Middle frontal gyrus (tissue), 1 donor: ENCODE results near the gene STOM.

Experiments used
- DNase-seq: peaks from one replicate; pipeline ENCODE4 v3.0.0-alpha.2; 2015; ENCODE audit warnings: low spot score; ENCODE audit errors: extremely low spot score

Gene STOM

DNA sequence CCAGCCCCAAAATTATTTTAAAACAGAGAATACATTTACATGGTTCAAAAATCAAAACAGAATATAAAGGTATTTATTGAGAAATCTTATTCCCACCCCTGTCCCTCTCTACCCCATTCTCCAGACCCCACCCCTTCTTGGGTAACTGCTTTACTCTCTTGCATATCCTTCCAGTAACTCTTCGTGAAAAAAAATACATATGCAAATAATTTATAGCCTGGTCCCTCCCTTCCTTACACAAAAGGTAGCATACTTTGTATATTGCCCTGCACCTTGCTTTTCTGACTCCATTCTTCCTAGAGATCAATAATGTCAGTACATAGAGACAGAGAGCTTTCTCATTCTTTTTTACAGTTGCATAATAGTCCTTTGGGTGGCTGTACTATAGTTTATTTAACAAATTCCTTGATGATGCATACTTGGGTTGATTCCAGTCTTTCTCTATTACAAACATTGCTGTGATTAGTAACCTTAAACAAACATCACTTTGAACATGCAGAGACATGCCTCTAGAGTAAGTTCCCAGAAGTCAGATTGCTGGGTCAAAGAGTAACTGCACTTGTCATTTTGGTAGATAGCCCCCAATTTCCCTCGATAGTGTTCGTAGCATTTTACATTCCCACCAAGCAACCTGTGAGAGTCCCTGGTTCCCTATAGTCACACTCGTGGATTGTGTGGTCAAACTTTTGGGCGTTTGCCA, 47.9 kb downstream of the STOM start:
- DNase-seq: no peak

DNA sequence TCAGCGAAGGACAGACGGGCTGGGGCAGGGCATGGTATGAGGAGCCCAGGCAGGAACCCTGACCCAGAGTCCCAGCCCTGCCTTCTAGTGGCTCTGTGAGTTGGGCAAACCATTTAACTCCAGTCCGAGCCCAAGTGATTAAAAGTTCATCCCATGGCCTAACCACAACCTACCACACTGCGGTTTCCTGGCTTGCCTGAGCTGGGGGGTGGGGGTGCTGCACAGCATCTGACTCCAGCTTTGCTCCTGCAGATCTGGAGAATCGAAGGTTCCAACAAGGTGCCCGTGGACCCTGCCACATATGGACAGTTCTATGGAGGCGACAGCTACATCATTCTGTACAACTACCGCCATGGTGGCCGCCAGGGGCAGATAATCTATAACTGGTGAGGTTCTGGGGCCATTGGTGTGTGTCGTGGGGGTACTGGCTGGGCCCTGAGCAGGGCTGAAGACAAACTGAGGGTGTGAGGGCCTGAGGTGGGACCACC, 49.0 kb downstream of the STOM start:
- DNase-seq: no peak

DNA sequence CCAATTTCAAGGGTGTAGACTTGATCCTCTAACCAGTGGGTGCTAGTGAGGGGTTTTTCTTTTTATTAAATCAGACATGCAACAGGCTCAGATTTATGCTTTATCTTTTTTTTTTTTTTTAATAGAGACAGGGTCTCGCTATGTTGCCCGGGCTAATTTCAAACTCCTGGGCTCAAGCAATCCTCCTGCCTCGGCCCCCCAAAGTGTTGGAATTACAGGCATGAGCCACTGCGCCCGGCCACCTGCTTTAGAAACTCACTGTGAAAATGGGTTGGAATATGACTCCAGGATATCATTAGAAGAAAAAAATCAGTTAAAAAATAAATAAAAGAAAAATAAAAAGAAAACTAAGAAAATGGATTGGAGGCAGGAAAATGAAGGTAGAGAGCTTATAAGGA, 50.7 kb downstream of the STOM start:
- no peak for DNase-seq

DNA sequence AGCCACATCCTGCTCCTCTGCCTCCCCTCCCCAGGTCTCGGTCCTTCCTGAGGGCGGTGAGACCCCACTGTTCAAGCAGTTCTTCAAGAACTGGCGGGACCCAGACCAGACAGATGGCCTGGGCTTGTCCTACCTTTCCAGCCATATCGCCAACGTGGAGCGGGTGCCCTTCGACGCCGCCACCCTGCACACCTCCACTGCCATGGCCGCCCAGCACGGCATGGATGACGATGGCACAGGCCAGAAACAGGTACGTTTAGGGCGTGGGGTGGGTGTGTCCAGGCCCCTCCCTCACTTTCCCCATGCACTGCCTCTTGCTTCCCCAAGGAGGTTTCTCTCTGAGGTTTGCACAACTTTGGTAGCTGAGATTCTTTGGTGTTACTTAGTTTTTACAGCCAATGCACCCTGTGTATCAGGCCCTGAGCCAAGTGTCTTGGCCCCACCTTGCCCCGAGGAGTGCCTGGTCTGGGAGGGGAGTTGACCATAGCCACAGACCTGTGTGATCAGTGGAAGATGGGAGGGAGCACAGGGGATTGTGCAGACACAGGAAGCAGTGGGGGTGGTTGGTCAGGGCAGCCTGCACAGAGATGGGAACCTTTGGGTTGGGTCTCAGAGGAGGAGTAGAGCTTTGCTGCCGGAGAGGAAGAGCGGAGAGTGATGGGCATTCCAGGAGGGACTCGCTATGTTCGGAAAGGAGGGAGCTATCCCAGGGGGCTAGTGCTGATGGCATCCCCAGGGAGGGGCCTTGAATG, 51.2 kb downstream of the STOM start:
- DNase-seq: no peak

DNA sequence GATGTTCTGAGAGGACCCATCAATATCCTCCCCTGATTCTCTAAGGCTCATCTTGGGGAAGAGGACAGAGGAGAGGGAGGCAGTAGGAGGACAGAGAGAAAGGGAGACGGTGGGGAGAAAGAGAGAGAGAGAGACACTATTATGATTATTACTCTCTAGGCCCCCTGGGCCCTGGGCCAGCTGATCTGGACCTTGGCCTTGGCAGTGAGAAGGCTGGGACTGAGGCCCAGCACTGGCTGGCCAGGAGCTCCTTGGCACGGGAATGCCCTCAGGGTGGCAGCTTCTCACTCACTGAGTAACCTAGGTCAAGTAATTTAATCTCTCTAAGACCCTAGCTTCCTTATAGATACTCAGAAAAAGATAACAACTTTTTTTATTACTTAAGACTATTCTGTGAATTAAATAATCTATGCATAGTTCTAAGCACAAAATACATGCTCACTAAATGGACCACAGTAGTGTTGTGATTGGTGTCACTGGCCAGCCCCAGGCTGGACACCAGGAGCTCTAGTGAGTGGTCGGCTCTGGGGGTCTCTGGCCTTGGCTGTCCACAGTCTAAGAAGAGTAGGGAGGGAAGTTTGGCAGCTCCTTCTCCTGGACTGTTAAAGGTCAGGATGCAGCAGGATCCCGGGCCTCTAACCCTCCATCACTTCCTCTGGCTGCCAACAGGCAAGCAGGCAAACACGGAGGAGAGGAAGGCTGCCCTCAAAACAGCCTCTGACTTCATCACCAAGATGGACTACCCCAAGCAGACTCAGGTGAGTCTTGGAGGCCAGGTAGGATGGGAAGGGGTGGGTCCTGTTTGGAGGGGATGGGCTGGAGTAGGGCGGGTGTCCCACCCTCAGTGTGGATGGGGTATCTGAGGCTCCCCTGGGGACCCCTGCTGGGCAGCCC, 52.1 kb downstream of the STOM start:
- DNase-seq: no peak

DNA sequence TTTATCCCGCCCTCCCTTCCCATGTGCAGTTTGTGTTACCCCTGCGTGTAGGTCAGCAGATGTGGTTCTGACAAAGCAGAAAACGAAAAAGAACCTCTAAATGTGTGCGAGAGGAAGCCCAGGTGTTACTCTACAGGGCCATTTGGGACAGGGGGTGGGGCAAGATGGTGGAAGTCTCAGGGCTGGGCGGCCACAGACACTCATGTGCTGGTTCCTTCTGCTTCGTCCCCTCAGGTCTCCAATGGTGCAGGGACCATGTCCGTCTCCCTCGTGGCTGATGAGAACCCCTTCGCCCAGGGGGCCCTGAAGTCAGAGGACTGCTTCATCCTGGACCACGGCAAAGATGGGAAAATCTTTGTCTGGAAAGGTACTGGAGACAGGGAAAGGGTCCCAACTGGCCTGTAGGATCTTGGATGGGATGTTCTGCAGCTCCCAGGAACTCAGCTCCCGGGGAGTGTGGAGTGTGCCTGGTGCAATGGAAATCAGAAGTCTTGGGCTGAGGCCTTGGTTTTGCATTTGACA, 53.1 kb downstream of the STOM start:
- no peak for DNase-seq

DNA sequence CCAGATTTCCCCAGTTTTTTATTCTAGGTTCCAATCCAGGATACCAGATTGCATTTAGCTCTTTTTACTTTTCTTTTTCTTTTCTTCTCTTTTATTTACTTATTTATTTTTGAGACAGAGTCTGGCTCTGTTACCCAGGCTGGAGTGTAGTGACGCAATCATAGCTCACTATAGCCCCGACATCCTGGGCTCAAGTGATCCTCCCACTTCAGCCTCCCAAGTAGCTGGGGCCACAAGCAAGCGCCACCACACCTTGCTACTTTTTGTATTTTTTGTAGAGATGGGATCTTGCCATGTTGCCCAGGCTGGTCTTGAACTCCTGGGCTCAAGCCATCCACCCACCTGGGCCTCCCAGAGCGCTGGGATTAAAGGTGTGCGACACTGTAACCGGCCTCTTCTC, 53.7 kb downstream of the STOM start:
- DNase-seq: no peak

DNA sequence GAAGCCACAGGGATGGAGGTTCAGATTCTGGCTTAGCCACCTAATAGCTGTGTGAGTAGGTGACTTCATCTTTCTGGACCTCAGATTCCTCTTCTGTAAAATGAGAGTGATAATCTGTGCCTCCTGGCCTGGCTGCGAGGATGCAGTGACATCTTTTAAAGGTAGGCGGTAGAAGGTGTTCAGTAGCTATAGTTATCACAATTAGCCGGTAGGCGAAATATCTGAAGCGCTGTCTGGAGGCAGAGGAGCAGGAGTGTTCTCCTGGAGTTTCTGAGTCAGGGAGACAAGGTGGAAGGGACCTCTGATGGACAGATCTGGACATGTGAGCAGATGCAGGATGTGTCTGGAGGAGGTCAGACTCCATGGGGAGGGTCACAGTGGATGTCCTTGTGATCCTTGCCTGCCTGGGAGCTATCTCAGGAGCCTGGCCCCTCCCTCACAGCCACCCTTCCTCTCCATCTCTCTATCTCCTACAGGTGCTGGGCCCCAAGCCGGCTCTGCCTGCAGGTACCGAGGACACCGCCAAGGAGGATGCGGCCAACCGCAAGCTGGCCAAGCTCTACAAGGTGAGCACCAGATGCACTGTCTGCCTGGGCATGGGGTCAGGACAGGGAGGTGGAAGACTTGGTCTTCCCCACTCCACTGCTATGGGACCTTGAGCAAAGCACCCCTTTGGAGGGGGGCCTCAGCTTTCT, 56.4 kb downstream of the STOM start:
- DNase-seq: no peak

DNA sequence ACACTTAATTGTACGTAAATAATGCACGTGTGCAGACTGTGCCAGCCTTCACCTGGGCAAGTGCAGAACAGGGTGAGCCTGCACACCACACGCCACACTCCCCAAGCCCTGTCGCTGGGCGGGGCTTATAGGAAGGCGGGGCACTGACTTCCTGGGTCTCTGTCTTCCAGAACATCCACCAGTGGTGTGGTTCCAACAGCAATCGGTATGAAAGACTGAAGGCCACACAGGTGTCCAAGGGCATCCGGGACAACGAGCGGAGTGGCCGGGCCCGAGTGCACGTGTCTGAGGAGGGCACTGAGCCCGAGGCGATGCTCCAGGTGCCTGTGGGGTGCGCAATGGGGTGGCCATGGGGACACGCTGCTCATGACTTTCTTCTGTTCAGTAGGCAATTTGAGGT, 57.9 kb downstream of the STOM start:
- no peak for DNase-seq

DNA sequence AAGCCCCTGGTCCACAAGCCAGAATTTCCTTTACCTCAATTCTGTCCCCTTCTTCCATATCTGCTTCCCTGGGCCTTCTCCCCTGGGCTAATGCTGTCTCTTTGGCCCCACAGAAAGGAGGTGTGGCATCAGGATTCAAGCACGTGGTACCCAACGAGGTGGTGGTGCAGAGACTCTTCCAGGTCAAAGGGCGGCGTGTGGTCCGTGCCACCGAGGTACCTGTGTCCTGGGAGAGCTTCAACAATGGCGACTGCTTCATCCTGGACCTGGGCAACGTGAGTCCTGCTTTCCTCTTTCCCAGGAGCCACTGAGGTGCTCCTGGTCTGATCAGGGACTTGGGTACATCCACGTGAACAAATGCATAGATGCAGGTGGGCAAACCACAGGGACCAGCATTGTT, 59.5 kb downstream of the STOM start:
- no peak for DNase-seq

DNA sequence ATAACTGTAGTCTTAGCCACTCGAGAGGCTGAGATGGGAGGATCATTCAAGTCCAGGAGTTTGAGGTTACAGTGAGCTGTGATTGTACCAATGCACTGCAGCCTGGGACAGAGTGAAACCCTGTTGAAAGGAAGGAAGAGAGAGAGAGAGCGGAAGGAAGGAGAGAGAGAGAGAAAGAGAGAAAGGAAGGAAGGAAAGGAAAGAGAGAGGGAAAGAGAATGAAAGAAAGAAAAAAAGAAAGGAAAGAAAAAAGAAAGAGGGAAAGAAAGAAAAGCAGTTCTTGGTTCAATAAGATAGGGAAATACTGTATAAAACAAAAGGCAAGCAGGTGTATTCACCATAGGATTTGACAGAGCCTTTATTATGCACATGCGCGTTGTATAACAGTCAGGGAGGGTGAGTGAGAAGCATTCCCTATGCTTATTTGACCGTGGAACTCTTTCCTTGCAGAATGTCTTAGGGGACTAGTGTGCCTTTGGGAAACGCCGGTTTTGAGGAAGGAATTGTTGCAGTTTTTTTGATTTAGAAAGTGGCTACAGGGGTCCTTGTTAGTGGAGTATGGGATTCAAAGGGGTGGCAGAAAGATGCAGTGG, 60.1 kb downstream of the STOM start:
- DNase-seq: no peak

DNA sequence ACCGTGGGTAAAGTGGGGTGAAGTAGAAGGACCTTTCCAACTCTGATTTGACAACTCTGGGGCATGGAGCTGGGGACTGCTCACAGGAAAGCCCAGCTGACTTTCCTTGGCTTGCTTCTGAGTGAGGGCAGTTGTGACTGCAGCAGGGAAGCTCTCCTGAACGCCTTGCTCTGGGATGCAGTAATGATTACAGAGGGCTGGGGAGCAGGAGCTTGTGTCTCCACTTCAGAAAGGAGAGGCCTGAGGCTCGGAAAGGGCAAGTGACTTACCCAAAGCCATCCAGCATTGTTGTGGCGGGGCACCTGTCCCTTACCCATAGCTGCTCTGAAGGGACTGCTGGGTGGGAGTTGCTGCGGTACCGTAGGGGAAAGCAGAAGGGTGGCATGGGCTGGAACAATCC, 60.9 kb downstream of the STOM start:
- no peak for DNase-seq

DNA sequence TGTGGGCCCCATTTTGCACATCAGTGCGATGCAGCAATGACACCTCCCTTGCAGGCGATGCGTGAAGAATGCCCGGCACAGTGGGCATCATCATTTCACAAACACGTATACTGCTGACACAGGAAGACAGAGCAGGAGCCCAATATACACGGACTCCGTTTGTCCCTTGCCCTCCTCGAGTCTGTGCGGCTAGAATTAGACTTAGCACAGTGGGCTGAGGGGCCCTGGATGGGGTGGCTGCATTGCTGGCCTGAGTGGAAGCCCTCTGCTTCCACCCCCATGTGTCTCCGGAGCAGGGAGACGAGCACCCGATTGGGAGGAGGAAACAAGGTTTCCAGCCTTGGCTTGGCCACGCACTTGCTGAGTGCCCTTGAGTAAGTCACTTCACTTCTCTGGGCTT, 61.3 kb downstream of the STOM start:
- DNase-seq: no peak

DNA sequence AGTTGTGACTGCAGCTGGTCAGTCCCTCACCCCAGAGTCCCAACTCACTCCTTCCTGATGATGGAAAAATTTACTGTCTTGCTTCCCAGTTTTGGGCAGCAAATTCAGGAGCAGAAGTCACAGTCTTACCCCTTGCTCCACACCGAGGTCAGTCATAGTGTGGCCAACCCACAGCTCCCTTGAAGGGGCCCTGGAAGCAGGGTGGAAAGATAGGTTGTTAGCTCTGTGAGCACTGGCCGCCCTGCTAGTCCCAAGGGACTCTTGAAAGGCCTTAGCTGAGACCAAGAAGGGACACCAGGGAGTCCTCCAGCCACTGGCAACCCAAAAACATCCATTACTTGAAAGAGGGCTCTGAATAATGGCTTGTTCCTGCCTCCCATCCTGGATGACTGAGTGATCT, 62.1 kb downstream of the STOM start:
- no peak for DNase-seq

DNA sequence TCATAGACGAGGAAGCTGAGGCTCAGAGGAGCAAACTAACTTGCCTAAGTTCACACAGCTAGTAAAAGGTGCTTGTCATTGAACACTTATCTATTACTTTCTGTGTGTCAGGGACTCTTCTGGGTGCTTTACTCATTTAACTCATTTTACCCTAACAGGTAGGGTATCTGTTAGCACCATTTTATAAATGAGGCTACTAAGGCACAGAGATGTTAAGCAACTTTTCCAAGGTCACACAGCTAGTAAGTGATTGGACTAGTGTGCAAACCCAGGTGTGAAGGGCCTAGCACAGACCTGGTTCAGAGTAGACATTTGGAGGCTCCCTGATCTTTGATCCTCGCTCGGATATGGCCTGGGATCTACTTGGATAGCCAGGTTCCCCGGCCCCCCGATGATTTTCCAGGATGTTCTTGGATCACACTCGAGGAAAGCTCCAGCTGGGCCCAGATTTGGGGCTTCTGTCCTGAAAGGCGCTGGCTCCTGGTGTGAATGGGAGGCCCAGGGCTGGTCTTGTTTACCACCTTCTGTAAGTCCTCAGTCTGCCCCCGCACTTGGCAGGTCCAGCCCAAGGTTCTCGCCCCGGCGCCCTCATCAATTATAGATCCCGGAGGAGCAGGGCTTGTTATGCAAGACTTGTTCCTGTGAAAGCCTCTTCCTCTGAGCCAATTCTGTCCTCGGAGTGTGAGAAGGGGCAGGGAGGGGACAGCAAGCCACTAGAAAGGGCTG, 64.6 kb downstream of the STOM start:
- no peak for DNase-seq

DNA sequence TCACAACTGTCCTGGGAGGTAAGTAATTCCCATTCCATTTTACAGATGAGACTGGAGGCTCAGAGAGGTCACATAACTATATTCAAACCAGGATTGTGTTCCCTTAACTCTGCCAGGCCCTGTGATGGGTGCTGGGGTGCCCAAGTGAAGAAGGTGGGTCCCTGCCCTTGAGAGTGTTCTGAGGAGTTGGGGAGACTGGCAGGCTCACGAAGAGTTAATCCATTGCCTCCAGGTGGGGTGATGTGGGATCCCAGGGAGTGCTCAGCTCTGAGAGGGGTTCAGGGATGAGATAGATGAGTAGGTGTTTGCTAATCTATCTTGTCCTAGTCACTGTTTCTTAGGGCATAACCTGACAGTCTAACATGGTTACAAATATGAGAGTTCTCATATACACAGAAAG, 65.3 kb downstream of the STOM start:
- DNase-seq: no peak

DNA sequence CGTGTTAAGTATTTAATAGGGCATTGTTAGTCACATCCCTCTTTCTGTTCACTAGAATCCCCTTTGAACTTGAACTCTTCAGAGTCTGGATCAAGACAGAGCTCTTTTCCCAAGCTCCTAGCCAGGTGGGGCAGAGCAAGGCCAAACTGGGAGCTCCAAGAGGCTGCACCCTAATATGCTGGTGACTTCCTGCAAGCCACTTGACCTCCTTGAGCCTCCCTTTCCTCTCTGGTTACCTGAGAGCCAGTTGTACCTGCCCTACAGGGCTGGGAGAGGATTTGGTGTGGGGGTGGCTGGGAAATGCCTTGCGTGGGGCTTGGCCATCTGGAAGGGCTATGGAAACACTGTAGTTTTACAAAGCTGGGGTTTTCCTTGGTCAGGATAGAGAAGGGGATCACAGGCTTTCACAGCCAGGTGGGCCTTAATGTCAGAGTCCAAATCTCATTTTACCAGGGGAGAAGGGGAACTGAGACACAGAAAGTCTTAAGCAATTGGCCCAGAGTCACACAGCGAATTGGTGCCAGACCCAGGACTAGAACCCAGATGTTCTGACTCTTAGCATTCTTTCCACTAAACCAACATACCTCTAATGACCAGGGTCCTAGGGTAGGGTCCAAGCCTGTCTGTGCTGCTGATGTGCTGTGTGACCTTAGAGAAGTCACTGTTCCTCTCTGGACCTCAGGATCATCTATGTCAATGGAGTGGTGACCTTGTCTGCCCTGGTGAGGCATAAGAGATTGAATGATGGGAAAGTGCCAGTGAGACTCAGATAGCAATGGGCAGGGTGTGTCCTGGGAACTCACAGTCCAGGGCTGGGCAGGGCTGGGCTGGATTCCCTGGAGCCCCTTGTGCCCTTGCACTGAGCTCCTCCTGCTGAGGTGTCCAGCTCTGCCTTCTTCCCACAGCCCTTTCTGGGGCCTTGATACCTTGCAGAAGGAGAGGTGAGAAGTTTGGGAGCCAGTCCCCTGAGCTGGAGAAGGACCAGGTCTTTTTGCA, 66.3 kb downstream of the STOM start:
- no peak for DNase-seq

DNA sequence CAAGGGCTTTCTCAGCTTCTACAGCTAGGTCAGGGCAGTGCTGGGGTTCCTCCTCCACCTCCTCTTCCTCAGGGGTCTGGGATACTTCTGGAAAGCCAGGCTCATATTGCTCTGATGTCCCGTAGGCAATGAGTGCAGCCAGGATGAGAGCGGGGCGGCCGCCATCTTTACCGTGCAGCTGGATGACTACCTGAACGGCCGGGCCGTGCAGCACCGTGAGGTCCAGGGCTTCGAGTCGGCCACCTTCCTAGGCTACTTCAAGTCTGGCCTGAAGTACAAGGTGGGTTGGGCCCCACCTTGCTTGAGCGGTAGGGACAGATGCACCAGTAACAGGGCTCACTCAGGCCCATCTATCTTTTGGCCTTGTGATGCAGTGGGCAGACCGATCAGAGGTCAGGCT, 67.3 kb downstream of the STOM start:
- no peak for DNase-seq

DNA sequence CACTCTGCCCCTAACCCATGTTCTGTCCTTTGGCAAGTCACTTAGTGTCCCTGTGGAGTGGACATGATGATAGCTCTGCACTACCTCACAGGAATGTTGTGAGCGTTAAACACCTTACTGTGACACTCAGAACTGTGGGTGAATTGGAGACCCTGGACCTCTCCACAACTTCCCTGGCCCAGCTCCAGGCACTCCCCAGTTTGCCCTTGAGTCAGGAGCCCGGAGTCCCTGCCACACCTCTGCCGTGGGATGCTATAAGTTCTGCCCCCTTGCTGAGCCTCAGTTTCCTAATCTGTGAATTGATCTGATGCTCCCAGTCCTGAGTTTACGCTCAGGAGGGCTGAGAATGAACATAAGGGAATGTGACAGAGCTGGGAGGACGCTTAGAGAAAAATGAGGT, 67.7 kb downstream of the STOM start:
- no peak for DNase-seq
